ENCODE data around the gene TADA2B.

DNA sequence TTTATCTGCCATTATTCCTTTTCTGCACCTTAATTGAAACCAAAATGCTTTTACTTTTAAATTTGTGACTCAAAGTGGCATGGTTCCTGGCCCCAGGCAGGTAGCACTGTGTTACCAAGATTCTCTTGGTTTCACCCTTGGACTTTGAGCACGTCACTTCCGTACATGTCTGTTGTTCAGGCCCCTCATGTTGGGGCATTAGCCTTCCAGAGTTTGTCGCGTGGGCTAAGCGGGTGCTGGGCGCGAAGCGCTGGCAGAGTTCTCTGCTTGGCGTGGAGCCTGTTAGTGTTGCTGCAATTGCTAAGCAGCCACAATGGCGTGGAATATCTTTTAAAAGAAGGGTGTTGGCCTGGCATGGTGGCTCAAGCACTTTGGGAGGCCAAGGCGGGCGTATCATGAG lies 14.0 kb upstream of the TADA2B start:
- no peak for TF ChIP-seq ARHGAP35 (IDR thresholded peaks at IDR 0.05; ENCODE audit: partially characterized antibody)
- TF ChIP-seq SMAD3 (CRISPR knock-in tag; conservative IDR thresholded peaks at IDR 0.05): no peak
- TF ChIP-seq CBFA2T3 (IDR thresholded peaks at IDR 0.05): no peak
- TF ChIP-seq MXI1 (IDR thresholded peaks at IDR 0.05; ENCODE audit: low read depth, low read length): no peak
- TF ChIP-seq, protein P1, sequence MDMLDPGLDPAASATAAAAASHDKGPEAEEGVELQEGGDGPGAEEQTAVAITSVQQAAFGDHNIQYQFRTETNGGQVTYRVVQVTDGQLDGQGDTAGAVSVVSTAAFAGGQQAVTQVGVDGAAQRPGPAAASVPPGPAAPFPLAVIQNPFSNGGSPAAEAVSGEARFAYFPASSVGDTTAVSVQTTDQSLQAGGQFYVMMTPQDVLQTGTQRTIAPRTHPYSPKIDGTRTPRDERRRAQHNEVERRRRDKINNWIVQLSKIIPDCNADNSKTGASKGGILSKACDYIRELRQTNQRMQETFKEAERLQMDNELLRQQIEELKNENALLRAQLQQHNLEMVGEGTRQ (CRISPR knock-in tag; IDR thresholded peaks at IDR 0.05): no peak
- TF ChIP-seq, protein P2, sequence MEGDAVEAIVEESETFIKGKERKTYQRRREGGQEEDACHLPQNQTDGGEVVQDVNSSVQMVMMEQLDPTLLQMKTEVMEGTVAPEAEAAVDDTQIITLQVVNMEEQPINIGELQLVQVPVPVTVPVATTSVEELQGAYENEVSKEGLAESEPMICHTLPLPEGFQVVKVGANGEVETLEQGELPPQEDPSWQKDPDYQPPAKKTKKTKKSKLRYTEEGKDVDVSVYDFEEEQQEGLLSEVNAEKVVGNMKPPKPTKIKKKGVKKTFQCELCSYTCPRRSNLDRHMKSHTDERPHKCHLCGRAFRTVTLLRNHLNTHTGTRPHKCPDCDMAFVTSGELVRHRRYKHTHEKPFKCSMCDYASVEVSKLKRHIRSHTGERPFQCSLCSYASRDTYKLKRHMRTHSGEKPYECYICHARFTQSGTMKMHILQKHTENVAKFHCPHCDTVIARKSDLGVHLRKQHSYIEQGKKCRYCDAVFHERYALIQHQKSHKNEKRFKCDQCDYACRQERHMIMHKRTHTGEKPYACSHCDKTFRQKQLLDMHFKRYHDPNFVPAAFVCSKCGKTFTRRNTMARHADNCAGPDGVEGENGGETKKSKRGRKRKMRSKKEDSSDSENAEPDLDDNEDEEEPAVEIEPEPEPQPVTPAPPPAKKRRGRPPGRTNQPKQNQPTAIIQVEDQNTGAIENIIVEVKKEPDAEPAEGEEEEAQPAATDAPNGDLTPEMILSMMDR (IDR thresholded peaks at IDR 0.05 in 2 of 3, conservative IDR thresholded peaks at IDR 0.05 in 1 of 3; ENCODE audit: insufficient read depth in 2 of 3, low read depth in 1 of 3, low read length in 3 of 3): no peak
- TF ChIP-seq PTBP1 (IDR thresholded peaks at IDR 0.05; ENCODE audit: low read depth, low read length): no peak
- no peak for TF ChIP-seq ELF1 (tag; IDR thresholded peaks at IDR 0.05)
- TF ChIP-seq FOSL1 (tag; conservative IDR thresholded peaks at IDR 0.05): no peak
- TF ChIP-seq, protein P3, sequence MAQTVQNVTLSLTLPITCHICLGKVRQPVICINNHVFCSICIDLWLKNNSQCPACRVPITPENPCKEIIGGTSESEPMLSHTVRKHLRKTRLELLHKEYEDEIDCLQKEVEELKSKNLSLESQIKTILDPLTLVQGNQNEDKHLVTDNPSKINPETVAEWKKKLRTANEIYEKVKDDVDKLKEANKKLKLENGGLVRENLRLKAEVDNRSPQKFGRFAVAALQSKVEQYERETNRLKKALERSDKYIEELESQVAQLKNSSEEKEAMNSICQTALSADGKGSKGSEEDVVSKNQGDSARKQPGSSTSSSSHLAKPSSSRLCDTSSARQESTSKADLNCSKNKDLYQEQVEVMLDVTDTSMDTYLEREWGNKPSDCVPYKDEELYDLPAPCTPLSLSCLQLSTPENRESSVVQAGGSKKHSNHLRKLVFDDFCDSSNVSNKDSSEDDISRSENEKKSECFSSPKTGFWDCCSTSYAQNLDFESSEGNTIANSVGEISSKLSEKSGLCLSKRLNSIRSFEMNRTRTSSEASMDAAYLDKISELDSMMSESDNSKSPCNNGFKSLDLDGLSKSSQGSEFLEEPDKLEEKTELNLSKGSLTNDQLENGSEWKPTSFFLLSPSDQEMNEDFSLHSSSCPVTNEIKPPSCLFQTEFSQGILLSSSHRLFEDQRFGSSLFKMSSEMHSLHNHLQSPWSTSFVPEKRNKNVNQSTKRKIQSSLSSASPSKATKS (CRISPR knock-in tag; IDR thresholded peaks at IDR 0.05): no peak
- TF ChIP-seq, protein P4, sequence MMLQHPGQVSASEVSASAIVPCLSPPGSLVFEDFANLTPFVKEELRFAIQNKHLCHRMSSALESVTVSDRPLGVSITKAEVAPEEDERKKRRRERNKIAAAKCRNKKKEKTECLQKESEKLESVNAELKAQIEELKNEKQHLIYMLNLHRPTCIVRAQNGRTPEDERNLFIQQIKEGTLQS (IDR thresholded peaks at IDR 0.05): no peak
- TF ChIP-seq, protein P4 (CRISPR knock-in tag; conservative IDR thresholded peaks at IDR 0.05): no peak

Measured in K562 (cell line).